Stimulated activated CD8-positive, alpha-beta memory T cell treated with anti-CD3 and anti-CD28 coated beads, Interleukin-15, amount 100 ng/mL, for 1 hour (primary cell): ENCODE data around the gene CTAGE4.
"Not testable (repeated sequence)": the region's sequence is repeated elsewhere in the genome, so short reads cannot be mapped to it uniquely, and the experiment has no call there.

Experiments
- DNase-seq: peaks from one replicate; pipeline ENCODE4 v3.0.0-alpha.2; 2020; ENCODE audit warnings: low read depth

CTAGE4 gene

GRCh38 chr7:144183166-144183565 lies at the start of gene CTAGE4:
CTAGE4 (plus strand) TSS chr7:144183466; CDS start chr7:144183504, 38 bp downstream.
- not testable (repeated sequence) for DNase-seq

GRCh38 chr7:144134116-144134515 lies 49.1 kb upstream of the CTAGE4 start:
- no peak for DNase-seq

GRCh38 chr7:144137501-144137900 lies 45.8 kb upstream of the CTAGE4 start:
- no peak for DNase-seq

- DNase-seq, result no peak
Observed at GRCh38 chr7:144142187-144142586, 41.1 kb upstream of the CTAGE4 start.

- no peak for DNase-seq
Observed at GRCh38 chr7:144144426-144144825, 38.8 kb upstream of the CTAGE4 start.

GRCh38 chr7:144148224-144148827 lies 34.9 kb upstream of the CTAGE4 start:
- DNase-seq, result no peak

GRCh38 chr7:144158861-144159260 lies 24.4 kb upstream of the CTAGE4 start:
- no peak for DNase-seq

- no peak for DNase-seq
Observed at GRCh38 chr7:144164784-144165183, 18.5 kb upstream of the CTAGE4 start.

- not testable (repeated sequence) for DNase-seq
Observed at GRCh38 chr7:144171594-144172350, 11.5 kb upstream of the CTAGE4 start.

- DNase-seq, result no peak
Observed at GRCh38 chr7:144174613-144175012, 8.7 kb upstream of the CTAGE4 start.

- not testable (repeated sequence) for DNase-seq
Observed at GRCh38 chr7:144178380-144179164, 4.7 kb upstream of the CTAGE4 start.

- not testable (repeated sequence) for DNase-seq
Observed at GRCh38 chr7:144179165-144179479, 4.1 kb upstream of the CTAGE4 start.

GRCh38 chr7:144187848-144188247 lies 4.6 kb downstream of the CTAGE4 start:
- not testable (repeated sequence) for DNase-seq

GRCh38 chr7:144188578-144189171 lies 5.4 kb downstream of the CTAGE4 start:
- DNase-seq, result not testable (repeated sequence)

GRCh38 chr7:144193782-144194181 lies 10.5 kb downstream of the CTAGE4 start:
- DNase-seq, result not testable (repeated sequence)

GRCh38 chr7:144194453-144194852 lies 11.2 kb downstream of the CTAGE4 start:
- DNase-seq, result not testable (repeated sequence)

GRCh38 chr7:144195212-144195872 lies 12.1 kb downstream of the CTAGE4 start, which contains the start of gene ARHGEF35:
ARHGEF35 (minus strand) TSS chr7:144195833; CDS start chr7:144188383, 7,450 bp downstream.
- DNase-seq, result not testable (repeated sequence)

- not testable (repeated sequence) for DNase-seq
Observed at GRCh38 chr7:144198934-144199333, 15.7 kb downstream of the CTAGE4 start.

GRCh38 chr7:144201978-144202377 lies 18.7 kb downstream of the CTAGE4 start:
- DNase-seq, result not testable (repeated sequence)

- not testable (repeated sequence) for DNase-seq
Observed at GRCh38 chr7:144203086-144203485, 19.8 kb downstream of the CTAGE4 start.

- not testable (repeated sequence) for DNase-seq
Observed at GRCh38 chr7:144205306-144205705, 22.0 kb downstream of the CTAGE4 start.

- DNase-seq, result not testable (repeated sequence)
Observed at GRCh38 chr7:144217200-144217599, 33.9 kb downstream of the CTAGE4 start.
